HG02798 (cell line): ENCODE measurements around the gene PRELID1.
"Not testable (repeated sequence)": the region's sequence is repeated elsewhere in the genome, so short reads cannot be mapped to it uniquely, and the experiment has no call there.

Experiments
- ATAC-seq: cut with Tn5 transposase; IDR thresholded peaks from one replicate; pipeline ENCODE4 v1.9.1; 2021; ENCODE audit warnings: mild to moderate bottlenecking; ENCODE audit not compliant: unreplicated experiment, poor library complexity

PRELID1 gene

DNA sequence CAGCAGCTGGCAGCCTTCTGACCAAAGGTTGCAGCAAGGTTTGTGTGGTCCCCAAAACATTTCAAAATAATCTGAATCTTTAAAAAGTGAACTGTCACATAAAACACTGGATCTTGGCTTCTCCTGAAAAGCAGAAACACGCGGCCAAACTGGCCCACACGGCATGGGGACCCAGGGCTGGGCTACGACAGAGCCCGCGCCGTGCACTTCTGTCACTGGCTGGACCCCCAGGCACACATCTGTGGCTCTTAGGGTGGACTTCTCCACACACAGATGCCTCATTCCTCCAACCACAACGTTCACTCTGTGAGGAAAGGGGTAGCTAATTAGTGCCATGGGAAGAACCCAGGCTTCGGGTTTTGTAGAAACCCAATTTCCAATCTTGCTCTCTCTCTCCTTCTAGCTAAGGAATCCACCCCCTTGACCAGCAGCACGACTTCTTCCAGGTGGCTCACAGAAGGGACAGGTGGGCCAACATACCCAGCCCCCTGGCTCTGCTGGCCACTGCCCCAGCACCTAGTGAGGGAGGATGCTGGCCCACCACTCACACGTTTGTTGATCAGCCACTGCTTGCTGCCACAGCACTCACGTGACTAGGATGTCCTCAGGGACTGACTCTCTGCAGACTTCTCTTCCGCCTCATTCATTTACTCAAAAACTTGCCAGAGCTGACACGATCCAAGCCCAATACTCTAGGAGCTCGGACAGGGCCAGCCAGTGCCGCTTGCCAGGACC lies 30.0 kb downstream of the PRELID1 start:
- ATAC-seq, result no peak

DNA sequence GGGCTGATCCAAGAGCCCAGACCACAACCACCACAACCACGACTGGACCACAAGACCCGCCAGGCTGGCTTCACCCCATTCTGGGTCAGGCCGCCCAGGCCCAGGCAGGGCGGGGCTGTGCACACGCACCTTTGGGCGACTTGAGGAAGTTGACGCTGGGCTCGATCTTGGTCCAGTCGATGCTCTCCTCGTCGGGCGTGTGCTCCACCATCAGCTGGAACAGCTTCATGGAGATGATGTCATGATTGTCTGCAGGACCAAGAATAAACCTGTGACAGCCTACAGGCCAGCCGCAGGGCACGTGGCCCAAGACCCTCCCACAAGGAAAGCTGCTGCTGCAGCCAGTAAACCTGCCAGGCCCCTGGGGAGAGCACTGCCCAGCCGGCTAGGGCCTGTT lies 30.6 kb downstream of the PRELID1 start:
- ATAC-seq, result no peak

DNA sequence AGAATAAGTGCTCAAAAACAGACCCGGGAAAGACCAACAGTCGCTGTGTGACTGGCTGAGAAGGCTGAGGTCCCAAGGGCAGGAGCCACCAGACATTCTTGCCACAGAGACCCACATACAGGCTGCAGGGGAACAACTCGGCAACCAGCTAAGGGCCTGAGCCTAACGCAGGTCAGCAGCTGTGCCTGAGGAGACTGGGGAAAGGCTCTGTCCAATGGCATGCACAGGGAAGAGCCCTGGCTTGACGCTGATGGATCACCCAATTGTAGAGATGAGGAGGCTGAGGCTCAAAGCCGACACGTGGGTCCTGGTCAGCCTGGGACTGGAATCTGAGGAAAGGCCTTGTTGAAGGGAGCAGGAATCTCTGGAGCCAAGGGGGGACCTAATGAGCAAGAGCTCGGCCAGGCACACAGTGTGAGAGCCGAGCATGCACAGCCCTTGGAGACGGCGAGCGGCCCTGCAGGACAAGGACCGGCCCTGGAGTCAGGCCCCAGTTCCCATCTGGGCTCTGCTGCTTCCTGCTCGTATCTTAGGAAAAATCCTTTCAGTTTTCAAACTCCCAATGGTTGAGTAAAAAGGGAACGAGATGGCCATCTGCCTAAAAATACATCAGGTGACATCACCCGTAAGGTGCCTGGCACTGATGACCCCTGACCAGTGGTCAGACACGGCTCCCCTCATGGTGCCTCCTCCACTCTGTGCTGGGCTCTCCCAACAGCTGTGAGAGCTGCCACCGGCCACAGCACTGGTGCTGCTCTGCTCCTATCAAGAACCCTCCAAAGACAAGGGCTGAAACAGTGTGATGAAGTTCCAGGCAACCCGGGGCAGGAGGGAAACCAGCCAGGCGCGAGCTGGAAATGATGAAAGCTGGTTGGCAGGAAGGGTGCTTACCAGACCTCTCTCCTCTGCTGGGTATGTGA lies 31.4 kb downstream of the PRELID1 start:
- ATAC-seq, result no peak

DNA sequence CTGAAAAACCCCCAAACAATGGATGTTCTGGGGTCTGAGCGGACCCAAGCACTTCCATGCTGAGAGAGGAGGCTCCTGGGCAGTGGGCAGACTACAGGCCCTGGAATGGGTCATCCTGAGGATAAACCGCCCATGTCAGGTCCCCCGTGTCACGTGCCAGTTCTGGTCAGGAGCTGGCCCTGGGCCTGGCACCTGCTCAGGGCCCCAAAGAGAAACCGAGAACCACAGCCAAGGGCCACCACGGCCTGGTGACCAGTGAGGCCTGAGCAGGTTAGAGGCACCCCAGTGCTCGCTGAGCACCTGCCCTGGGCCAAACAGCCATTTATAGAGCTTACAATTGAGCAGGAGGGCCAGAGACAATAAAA lies 32.1 kb downstream of the PRELID1 start:
- ATAC-seq, result no peak

DNA sequence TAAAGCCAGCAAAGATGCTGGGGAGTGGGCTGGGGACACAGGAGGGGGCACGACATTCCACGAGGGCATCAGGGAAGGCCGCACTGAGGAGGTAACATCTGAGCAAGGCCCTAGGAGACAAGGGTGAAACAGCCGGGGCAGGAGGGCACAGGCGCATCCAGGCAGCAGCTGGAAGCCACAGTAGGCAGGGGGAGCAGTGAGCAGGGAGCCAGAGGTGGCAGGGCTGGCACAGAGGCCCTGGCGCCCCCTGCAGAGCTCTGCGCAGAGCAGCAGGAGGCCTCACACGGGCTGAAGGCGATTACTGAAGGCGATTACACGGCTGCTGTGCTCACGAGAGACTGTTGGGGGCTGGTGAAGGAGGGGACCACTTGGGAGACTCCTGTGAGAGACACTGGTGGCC lies 32.5 kb downstream of the PRELID1 start:
- ATAC-seq, result no peak

DNA sequence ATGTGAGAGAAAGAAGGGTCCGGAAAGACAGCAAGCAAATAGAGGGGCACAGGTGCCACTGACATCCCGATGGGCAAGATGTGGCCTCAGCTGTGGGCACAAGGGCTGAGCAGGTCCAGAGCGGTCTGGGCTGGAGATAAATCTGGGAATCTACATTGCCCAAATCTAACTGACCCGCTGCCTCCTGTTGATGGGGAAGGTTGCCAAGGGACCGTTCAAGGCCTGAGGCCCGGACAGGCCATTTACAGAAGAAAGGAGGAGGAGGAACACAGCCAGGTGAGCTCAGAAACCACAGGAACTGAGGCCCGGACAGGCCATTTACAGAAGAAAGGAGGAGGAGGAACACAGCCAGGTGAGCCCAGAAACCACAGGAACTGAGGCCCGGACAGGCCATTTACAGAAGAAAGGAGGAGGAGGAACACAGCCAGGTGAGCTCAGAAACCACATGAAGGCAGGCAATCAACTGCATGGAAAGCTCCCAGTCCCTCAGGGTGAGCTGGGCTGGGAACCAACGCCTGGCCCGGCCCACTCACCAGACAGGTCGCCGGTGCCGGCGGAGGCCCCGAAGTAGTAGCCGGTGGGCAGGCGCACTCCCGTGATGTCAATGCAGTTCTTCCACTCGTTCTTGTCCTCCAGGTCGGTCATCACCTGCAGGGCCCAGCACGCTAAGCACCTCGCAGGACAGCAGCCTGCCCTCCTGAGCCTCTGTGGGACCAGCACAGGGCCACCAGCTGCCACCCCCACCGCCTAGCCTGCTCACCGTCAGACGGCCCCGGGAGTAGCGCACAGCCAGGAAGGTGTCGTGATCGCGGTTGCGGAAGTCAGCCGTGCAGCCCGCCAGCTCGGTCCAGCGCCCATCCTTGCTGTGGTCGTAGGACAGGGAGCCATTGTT lies 33.2 kb downstream of the PRELID1 start:
- ATAC-seq, result no peak

DNA sequence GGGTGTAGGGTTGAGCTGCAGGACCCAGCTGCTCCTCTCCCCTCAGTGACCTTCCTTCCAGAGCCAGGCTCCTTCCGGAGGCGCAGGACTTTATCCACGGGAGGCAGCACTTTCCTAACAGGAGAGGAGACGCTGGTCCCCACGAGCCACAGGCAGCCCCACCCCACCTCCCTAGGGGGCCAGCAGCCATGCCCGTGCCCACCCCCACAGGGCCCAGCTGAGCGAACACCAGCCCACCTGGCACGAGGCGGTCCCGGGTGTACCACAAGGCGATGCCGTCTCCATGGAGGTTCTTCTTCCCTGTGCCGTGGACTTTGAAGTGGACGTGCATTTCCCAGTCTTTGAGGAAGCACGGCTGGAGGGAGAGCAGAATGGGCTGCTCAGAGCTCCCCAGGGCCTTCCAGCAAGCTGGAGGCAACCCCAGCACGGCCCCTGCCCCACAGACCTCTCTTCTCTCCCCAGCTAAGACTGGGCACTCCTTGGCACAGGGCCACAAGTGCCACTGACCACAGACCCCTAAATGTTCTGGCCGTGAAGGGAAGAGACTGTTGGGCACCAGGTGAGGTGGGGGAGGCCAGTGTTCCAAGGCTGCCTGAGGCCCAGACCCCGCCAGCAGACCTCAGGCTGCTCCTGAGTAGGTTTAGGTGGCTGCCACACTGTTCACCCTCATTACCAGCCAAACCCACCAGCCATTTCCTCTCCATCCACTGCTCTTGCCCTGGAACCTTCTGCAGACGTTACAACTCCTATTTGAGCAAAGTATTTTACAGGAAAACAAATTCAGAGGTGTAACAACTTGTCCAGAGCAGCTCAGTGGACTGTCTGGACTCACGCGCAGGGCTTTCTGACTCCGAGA lies 34.9 kb downstream of the PRELID1 start:
- no peak for ATAC-seq

DNA sequence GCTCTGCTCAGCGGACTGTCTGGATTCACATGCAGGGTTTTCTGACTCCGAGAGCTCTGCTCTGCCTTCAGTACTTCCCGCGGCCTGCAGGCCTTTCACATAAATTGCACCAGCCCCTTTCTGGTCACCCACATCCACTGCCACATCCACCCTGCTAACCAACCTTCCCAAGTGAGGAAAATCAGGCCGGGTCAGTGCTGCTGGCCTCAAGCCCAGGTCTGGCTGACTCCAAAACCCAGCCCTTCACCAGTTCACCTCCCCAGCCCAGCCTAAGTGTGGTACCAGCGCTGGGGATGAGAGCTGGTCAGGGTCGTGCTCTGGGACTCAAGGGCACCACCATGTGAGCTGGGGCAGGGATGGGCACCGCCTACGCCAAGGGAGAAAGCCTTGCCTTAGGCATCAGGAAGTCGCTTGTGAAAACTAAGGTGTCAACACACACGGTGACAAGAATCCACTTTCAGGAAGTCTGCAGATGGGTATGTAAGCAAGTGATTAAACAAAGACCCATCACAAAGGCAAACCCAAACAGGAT lies 35.6 kb downstream of the PRELID1 start:
- no peak for ATAC-seq

DNA sequence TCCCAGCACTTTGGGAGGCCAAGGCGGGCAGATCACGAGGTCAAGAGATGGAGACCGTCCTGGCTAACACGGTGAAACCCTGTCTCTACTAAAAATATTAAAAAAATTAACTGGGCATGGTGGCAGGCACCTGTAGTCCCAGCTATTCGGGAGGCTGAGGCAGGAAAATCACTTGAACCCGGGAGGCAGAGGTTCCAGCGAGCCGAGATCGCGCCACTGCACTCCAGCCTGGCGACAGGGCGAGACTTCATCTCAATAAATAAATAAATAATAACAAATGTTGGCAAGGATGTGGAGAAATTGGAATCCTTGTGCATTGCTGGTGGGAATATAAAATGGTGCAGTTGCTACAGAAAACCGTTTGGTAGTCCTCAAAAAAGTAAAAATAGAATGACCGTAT lies 39.4 kb downstream of the PRELID1 start:
- ATAC-seq, result not testable (repeated sequence)

DNA sequence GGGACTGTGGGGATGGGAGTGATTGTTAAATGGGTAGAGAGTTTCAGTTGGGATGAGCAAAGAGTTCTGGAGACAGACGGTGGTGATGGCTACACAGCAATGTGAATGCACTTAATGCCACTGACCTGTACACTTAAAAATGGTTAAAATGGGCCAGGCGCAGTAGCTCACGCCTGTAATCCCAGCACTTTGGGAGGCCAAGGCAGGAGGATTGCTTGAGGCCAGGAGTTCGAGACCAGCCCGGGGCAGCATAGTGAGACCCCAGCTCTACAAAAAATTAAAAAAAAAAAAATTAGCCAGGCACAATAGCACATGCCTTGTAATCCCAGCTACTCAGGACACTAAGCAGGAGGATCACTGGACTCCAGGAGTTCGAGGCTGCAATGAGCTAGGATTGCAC lies 40.2 kb downstream of the PRELID1 start:
- no peak for ATAC-seq

DNA sequence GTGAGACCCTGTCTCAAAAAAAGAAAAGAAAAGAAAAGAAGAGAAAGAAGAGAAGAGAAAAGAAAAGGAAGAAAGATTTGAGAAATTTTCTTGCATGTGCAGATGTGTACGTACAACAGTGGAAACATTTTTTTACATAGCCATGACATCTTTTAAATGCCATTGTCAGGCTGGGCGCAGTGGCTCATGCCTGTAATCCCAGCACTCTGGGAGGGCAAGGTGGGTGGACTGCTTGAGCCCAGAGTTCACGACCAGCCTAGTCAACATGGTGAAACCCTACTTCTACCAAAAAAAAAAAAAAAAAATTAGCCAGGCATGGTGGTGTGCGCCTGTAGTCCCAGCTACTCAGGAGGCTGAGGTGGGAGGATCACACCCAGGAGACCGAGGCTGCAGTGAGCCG lies 41.3 kb downstream of the PRELID1 start:
- ATAC-seq, result no peak

DNA sequence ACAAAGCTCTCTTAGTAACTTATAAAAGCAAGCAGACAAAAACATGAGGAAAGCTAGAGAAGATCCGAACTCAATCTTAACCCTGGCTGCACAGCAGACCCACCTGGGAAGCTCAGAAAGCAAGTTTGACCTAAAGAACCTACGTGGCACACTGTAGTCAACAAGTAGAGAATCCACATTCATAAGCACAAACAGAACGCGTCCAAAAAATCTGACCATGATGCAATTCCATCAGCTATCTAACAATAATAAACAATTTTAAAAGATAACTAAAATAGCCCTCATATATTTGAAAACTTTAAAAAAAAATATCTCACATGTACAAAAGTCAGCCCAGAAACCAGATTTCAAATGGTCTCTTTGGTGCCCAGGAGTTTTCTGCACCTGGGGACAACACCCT lies 43.2 kb downstream of the PRELID1 start:
- no peak for ATAC-seq

DNA sequence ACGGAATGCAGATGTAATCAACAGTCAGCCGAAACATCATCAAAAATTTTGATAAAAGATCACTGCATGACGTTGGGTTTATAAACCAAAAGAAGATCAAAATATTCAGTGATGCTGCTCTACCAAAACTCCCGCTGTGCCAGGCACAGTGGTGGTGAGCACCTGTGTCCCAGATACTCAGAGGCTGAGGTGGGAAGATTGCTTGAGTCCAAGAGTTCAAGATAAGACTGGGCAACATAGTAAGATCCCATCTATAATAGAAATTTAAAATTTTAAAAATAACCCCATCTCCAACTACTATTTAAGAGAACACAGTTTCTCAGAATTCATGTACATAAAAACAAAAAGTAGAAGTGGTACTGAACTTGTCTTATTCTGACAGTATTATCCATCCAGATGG lies 44.1 kb downstream of the PRELID1 start:
- no peak for ATAC-seq

DNA sequence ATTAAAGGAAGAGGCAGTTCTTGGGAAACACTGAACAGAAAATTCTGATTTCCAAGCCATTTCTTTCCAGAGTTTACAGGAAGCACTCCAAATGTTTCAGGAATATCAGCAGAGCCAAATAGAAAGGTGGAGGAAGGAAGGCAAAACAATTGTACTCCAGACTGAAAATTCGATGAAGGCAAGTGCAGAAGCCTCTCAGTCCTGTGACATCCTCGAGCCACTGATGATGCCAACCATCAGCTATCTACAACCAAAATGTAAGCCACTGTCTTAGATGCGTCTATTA lies 45.7 kb downstream of the PRELID1 start:
- no peak for ATAC-seq

DNA sequence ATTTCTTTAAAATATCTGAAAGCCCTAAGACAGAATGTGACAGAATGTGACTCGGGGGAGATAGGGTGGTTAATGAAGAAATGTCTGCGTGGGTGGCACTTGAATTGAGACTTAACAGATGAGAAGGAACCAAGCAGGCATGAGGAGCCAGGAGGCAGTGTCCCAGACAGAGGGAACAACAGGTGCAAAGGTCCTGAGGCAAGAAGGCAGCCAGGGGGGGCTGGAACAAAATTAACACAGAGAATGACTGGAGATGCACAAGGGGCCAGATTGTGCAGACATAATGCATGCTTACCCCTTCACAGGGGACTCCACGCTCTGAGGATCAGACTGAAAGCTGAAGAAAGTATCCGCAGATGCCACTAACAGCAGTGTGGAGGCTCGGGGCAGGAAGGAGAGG lies 46.2 kb downstream of the PRELID1 start:
- no peak for ATAC-seq

DNA sequence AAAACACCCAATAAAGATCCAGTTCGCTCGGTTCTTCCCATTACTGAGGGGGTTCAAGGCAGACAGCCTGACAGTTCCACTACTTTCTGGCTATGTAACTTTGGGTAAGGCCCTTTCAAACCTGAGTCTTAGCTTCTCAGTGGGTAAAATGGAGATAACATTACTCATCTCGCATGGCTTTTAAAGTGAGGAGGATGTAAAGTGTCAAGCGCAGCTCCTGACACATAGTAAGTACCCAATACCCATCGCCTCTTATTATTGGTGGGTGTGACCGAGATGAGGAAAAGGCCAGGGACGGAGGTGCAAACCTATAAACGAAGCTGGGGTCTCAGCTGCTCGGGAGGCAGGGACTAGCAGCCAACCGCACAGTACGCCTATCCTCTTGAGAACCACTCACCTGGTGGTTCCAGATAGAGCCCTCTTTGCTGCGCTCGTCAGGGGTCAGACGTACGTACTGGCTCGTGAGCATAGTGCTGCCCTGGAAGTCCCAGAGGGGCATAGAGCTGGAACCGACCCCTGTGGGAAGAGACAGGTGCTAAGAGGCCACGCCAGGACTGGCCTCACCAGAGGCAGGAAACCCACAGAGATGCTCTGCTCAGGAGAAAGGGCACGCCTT lies 47.3 kb downstream of the PRELID1 start:
- no peak for ATAC-seq

DNA sequence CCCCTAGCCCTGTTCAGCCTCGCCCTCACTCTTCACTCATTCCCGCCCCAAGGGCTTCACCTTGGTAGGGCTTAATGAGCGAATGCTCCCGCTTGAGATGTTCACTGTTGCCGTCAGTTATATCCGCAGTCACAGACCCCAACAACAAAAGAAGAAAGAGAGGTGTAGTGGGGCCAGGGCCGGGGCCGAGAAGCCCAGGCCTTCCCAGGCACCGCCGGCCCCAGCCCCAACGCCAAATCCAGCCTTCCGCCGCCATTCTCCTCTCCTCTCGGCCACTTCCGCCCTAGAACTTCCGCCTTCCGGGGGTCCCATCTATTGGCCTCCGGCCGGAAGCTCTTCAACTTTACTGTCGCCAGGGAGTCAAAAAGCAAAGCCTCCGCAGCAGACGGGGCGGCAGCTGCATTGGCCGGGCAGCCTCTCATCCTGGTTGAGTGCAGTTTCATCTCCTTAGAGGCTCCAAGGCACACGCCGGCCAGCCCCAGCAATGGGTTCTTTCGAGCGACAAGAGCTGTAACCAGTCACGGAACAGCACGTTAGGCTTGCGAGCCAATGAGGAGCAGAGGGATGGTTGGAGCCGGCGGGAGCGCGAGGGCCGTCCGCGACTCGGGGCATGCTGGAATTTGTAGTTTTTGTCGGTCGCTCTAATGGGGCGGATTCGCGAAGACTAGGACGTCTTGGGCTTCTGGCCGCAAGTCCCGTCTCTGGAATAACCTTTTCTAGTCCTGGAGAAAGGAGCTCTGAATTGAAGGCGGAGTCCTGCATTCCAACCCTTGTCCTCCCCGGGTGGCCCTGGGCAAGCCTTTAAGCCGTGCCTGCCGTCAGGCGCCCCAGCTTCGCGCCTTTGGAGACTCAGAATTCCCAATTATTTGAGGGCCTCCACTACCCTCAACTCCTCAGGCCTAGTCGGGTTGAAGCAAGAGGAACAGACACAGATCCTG lies 48.1 kb downstream of the PRELID1 start, which contains the start of gene LMAN2:
TSS of gene LMAN2 (minus strand) at position 277 of the 938 bp plus-strand sequence. CDS start at position 256, 21 bp downstream.
- peak; percentile 93 for ATAC-seq

DNA sequence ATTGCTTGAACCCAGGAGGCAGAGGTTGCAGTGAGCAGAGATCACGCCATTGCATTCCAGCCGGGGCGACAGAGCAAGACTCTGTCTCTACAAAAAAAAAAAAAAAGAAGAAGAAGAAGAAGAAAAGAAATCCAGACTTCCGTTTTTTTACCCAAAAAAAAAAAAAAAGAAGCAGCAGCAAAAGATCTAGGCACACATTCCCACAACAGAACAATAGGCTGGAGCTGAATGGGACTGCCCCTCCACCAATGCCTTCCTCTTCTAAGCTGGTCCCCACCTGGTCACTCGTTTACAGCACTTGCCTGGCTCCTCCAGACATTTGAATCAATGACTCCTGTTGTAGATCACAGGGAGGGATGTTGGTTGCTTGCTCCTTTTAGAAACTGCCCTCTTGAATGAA lies 49.5 kb downstream of the PRELID1 start:
- no peak for ATAC-seq
